Neutrophil (primary cell): ENCODE data around the gene SH3BP5L.

Experiments
- H3K27ac ChIP-seq: fragments of 200-600 bp; sonication (generic); 2 replicates; pipeline ENCODE4 v1.5.1; 2016; ENCODE audit warnings: mild to moderate bottlenecking, moderate library complexity
- H3K27me3 ChIP-seq: fragments of 200-600 bp; sonication (generic); 2 replicates; pipeline ENCODE4 v1.6.0; 2016; ENCODE audit warnings: mild to moderate bottlenecking
- H3K36me3 ChIP-seq: fragments of 200-600 bp; sonication (generic); 2 replicates; pipeline ENCODE4 v1.5.1; 2017
- H3K4me1 ChIP-seq, 2 experiments: fragments of 200-600 bp in 1 of 2; sonication (generic) in 1 of 2; 1 replicate in 1 of 2; 2 replicates in 1 of 2; pipeline versions ENCODE4 v1.5.1 to v1.6.1; 2013 to 2016; ENCODE audit warnings: low read depth in 1 of 2, low read length in 1 of 2, mild to moderate bottlenecking in 1 of 2, moderate library complexity in 1 of 2; ENCODE audit not compliant: control insufficient read depth in 1 of 2, insufficient read depth in 1 of 2
- H3K4me3 ChIP-seq, 2 experiments: fragments of 200-600 bp in 1 of 2; sonication (generic) in 1 of 2; 1 replicate in 1 of 2; 2 replicates in 1 of 2; pipeline ENCODE4 v1.5.1; 2013 to 2016; ENCODE audit warnings: low read depth in 1 of 2, low read length in 1 of 2, mild to moderate bottlenecking in 1 of 2, moderate library complexity in 1 of 2
- H3K9me3 ChIP-seq: fragments of 200-600 bp; sonication (generic); 2 replicates; pipeline ENCODE4 v1.5.1; 2016
- TF ChIP-seq, protein P1 (sequence below): fragments of 200-600 bp; sonication (generic); IDR thresholded peaks from 2 replicates; pipeline ENCODE4 v1.5.1; 2016; ENCODE audit warnings: antibody characterized with exemption

Gene SH3BP5L

DNA sequence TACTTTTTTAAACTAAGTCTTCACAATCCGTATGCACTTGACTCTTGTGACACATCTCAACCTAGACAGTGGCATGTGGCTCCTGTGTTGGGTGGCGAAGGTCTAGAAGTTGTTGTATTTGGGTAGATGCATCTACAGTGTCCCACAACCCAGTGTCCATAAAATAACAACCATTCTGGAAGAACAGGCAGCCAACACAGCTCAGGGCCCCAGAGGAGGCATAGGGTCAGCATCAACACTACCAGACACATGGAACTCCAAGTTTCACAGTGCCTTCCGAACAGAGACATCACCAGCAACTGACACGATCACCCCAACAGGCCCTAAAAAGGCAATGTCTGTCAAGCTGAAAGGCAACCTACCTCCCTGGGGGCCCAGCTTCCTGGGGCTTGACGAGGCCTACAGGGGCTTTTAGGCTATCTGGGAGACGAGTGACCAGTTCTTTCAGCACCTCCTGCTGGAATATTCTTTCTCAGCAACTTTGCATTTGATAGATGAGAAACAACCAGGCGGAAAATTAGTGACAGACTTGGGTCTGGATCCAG lies 5.6 kb downstream of the SH3BP5L start:
- Histone ChIP-seq H3K36me3 (peaks cover 39% of the 10 kb centered on the region), H3K4me1 (peaks cover 100% of the 10 kb centered on the region in 2 experiments), H3K9me3 (no peaks in the 10 kb centered on the region), H3K27ac (peak overlapping the region; percentile 99), H3K27me3 (no peaks in the 10 kb centered on the region), H3K4me3 (peak overlapping the region in 1 of 2 experiments; percentile 64)
- TF ChIP-seq, protein P1, sequence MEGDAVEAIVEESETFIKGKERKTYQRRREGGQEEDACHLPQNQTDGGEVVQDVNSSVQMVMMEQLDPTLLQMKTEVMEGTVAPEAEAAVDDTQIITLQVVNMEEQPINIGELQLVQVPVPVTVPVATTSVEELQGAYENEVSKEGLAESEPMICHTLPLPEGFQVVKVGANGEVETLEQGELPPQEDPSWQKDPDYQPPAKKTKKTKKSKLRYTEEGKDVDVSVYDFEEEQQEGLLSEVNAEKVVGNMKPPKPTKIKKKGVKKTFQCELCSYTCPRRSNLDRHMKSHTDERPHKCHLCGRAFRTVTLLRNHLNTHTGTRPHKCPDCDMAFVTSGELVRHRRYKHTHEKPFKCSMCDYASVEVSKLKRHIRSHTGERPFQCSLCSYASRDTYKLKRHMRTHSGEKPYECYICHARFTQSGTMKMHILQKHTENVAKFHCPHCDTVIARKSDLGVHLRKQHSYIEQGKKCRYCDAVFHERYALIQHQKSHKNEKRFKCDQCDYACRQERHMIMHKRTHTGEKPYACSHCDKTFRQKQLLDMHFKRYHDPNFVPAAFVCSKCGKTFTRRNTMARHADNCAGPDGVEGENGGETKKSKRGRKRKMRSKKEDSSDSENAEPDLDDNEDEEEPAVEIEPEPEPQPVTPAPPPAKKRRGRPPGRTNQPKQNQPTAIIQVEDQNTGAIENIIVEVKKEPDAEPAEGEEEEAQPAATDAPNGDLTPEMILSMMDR, result no peak

GRCh38 chr1:248818505-248819374 lies 7.0 kb downstream of the SH3BP5L start:
- peak overlapping the region; percentile 36 to 64 for H3K4me3 ChIP-seq
- TF ChIP-seq, protein P1, result no peak
- H3K27me3 ChIP-seq, result no peaks in the 10 kb centered on the region
- peak overlapping the region; percentile 99 for H3K27ac ChIP-seq
- peaks cover 98 to 100% of the 10 kb centered on the region in 2 experiments for H3K4me1 ChIP-seq
- H3K9me3 ChIP-seq, result no peaks in the 10 kb centered on the region
- peaks cover 41% of the 10 kb centered on the region for H3K36me3 ChIP-seq

GRCh38 chr1:248817065-248817464 lies 8.7 kb downstream of the SH3BP5L start:
- Histone ChIP-seq H3K4me3 (peak overlapping the region; percentile 52 to 64), H3K36me3 (peaks cover 58% of the 10 kb centered on the region), H3K9me3 (no peaks in the 10 kb centered on the region), H3K27ac (peak overlapping the region; percentile 99), H3K27me3 (no peaks in the 10 kb centered on the region), H3K4me1 (peaks cover 98 to 100% of the 10 kb centered on the region in 2 experiments)
- TF ChIP-seq, protein P1, result peak; percentile 13

DNA sequence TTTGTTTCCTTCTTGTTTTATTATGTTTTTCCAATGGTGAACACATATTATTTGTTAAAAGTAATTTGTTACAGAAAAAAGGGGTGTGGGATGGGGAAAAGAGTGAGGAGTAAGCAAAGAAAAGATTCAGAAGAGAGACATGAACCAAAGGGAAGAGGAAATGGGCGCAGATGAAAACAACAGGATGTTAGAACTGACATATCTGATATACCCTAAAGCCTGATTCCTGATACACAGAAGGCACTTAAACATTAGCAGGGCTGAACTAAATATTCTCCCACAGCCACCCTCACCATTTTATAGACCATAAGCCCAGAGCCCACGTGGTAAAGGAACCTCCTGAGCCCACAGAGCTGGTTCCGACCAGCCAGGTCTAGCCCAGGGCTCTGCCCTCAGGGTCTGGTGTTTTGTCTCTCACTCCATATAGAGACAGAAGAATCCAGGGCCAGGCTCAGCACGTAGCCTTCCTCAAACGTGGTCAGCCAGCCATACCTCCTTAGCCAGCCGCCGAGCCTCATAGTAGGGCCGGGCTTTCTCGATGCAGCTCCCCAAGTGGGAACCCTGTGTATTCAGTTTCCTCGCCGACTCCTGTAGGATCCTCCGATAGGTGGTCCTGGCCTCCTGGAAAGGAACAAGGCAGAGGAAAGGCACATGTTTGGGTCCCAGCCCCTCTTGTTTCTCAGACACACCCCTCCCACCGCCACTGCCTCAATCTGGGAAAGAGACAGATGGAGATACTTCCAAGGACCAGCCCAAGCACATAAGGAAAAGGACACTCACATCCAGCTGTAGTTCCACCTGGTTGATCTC lies 9.5 kb downstream of the SH3BP5L start:
- Histone ChIP-seq H3K27ac (peak overlapping the region; percentile 99), H3K36me3 (peaks cover 66% of the 10 kb centered on the region), H3K27me3 (no peaks in the 10 kb centered on the region), H3K4me1 (peaks cover 98% of the 10 kb centered on the region in 2 experiments), H3K4me3 (peak overlapping the region; percentile 52 to 64), H3K9me3 (no peaks in the 10 kb centered on the region)
- TF ChIP-seq, protein P1, result no peak

GRCh38 chr1:248815407-248816034 lies 10.2 kb downstream of the SH3BP5L start:
- TF ChIP-seq, protein P1, result no peak
- Histone ChIP-seq H3K36me3 (peaks cover 66% of the 10 kb centered on the region), H3K27ac (peak overlapping the region; percentile 99), H3K27me3 (no peaks in the 10 kb centered on the region), H3K4me3 (peak overlapping the region; percentile 52 to 64), H3K4me1 (peaks cover 98% of the 10 kb centered on the region in 2 experiments), H3K9me3 (no peaks in the 10 kb centered on the region)
